Endothelial cell of umbilical vein (primary cell): ENCODE results near the gene CIB1. TPM values are rescaled to one million over a fixed set of nuclear protein-coding genes. Genes with fewer than 3 reads are reported as not detected.

Experiments used
- BruUV-seq: library from RNA; stranded (reverse); fragments of 400-500 nt; replicated peaks from 2 replicates; lab custom pipeline; 2021; lab: Mats Ljungman, UMichigan
- CTCF ChIA-PET: fragments of 300-600, 350-600 bp; sonication (Branson Sonifier 250); formaldehyde crosslinking; loops from one replicate; lab custom pipeline; 2021; ENCODE audit warnings: antibody characterized with exemption, inconsistent platforms; lab: Charles Lee
- POLR2A ChIA-PET: fragments of 300-600, 350-600 bp; sonication (Branson Sonifier 250); formaldehyde crosslinking; loops from one replicate; lab custom pipeline; 2021; ENCODE audit warnings: antibody characterized with exemption, inconsistent platforms; lab: Charles Lee
- DNase-seq: peaks from one replicate; pipeline ENCODE4 v3.0.0-alpha.2; 2011; ENCODE audit warnings: low read depth, low spot score
- FAIRE-seq: peaks from 2 replicates; lab custom pipeline; 2011; peaks lifted over from hg19 to GRCh38; lab: Jason Lieb, UNC
- H2AFZ ChIP-seq: 2 replicates; pipeline ENCODE4 v1.6.0; 2012; ENCODE audit warnings: low read depth, low read length, control low read depth, inconsistent platforms
- H3K27ac ChIP-seq: 2 replicates; pipeline ENCODE4 v1.5.1; 2011; ENCODE audit warnings: low read depth, mild to moderate bottlenecking, control low read depth, low read length, moderate library complexity; ENCODE audit not compliant: insufficient read depth
- H3K27me3 ChIP-seq, 2 experiments: 2 replicates each; pipeline versions ENCODE4 v1.6.0 to v1.6.1; 2011; ENCODE audit warnings: low read length in 2 of 2, mixed read lengths in 1 of 2; ENCODE audit not compliant: control insufficient read depth in 2 of 2, insufficient read depth in 2 of 2
- H3K36me3 ChIP-seq, 2 experiments: 2 replicates in 1 of 2; 3 replicates in 1 of 2; pipeline ENCODE4 v1.5.1; 2011; ENCODE audit warnings: low read length in 2 of 2, mild to moderate bottlenecking in 1 of 2, moderate library complexity in 1 of 2; ENCODE audit not compliant: control insufficient read depth in 2 of 2, insufficient read depth in 2 of 2; ENCODE audit errors: extremely low read depth in 1 of 2
- H3K4me1 ChIP-seq: 3 replicates; pipeline ENCODE4 v1.5.1; 2011; ENCODE audit warnings: mild to moderate bottlenecking, low read length; ENCODE audit not compliant: control insufficient read depth, insufficient read depth; ENCODE audit errors: extremely low read depth
- H3K4me2 ChIP-seq: 2 replicates; pipeline ENCODE4 v1.6.1; 2011; ENCODE audit warnings: low read length, control low read depth, mixed read lengths; ENCODE audit not compliant: insufficient read depth
- H3K4me3 ChIP-seq, 3 experiments: fragments of 200-600 bp in 1 of 3; sonication (generic), shearing (Covaris generic) in 1 of 3; replicated peaks in 1 of 3; 2 replicates each; pipeline ENCODE4 v1.5.1; 2011 to 2016; ENCODE audit warnings: control low read depth in 3 of 3, low read length in 3 of 3, mild to moderate bottlenecking in 2 of 3, inconsistent platforms in 1 of 3, low read depth in 1 of 3, moderate library complexity in 1 of 3; ENCODE audit not compliant: insufficient read depth in 1 of 3
- H3K79me2 ChIP-seq: 2 replicates; pipeline ENCODE4 v1.6.0; 2012; ENCODE audit warnings: low read length, inconsistent platforms; ENCODE audit not compliant: control insufficient read depth, insufficient read depth
- H3K9ac ChIP-seq: replicated peaks from 2 replicates; pipeline ENCODE3; 2011; ENCODE audit warnings: low read length, control low read depth; ENCODE audit not compliant: insufficient read depth; ENCODE audit errors: extremely low read depth
- H3K9me1 ChIP-seq: replicated peaks from 3 replicates; pipeline ENCODE4 v1.6.0; 2011; ENCODE audit warnings: mild to moderate bottlenecking, low read length; ENCODE audit not compliant: control insufficient read depth, insufficient read depth; ENCODE audit errors: extremely low read depth
- H3K9me3 ChIP-seq: replicated peaks from 2 replicates; pipeline ENCODE4 v1.5.1; 2012; ENCODE audit warnings: low read length, inconsistent platforms; ENCODE audit not compliant: control insufficient read depth, insufficient read depth
- H4K20me1 ChIP-seq: replicated peaks from 2 replicates; pipeline ENCODE3; 2011; ENCODE audit warnings: mild to moderate bottlenecking, low read length; ENCODE audit not compliant: control insufficient read depth, insufficient read depth; ENCODE audit errors: extremely low read depth
- CTCF ChIP-seq, 2 donors: IDR thresholded peaks; 1 replicate in 1 of 2; 2 replicates in 1 of 2; pipeline ENCODE4 v1.5.1; 2011; ENCODE audit warnings: low read length in 2 of 2, mild to moderate bottlenecking in 2 of 2, moderate library complexity in 2 of 2, control low read depth in 1 of 2, inconsistent platforms in 1 of 2, low read depth in 1 of 2; ENCODE audit not compliant: insufficient read depth in 1 of 2; ENCODE audit errors: extremely low read depth in 1 of 2
- EZH2 ChIP-seq: IDR thresholded peaks from 2 replicates; pipeline ENCODE4 v1.6.1; 2012; ENCODE audit warnings: borderline replicate concordance, low read depth, mild to moderate bottlenecking, moderate library complexity, low read length, inconsistent platforms; ENCODE audit not compliant: severe bottlenecking
- FOS ChIP-seq: IDR thresholded peaks from 2 replicates; pipeline ENCODE4 v1.6.1; 2011; ENCODE audit warnings: mild to moderate bottlenecking, low read length, moderate library complexity, borderline replicate concordance; ENCODE audit not compliant: insufficient read depth
- GATA2 ChIP-seq: IDR thresholded peaks from 2 replicates; pipeline ENCODE4 v1.7.0; 2011; ENCODE audit warnings: low read depth, mild to moderate bottlenecking, moderate library complexity, mixed read lengths, low read length; ENCODE audit not compliant: insufficient read length, insufficient read depth
- JUN ChIP-seq: IDR thresholded peaks from 2 replicates; pipeline ENCODE4 v1.6.1; 2011; ENCODE audit warnings: borderline replicate concordance, low read depth; ENCODE audit not compliant: insufficient read length, insufficient read depth
- MAX ChIP-seq: IDR thresholded peaks from 2 replicates; pipeline ENCODE4 v1.6.1; 2011; ENCODE audit not compliant: insufficient read depth, insufficient read length
- MYC ChIP-seq: IDR thresholded peaks from one replicate; pipeline ENCODE4 v1.6.1; 2011; ENCODE audit warnings: mild to moderate bottlenecking, low read depth, low read length
- POLR2A ChIP-seq: IDR thresholded peaks from 2 replicates; pipeline ENCODE4 v1.6.1; 2012; ENCODE audit warnings: low read depth, mild to moderate bottlenecking, control low read depth, low read length
- POLR2AphosphoS5 ChIP-seq: IDR thresholded peaks from 2 replicates; pipeline ENCODE4 v1.6.1; 2012; ENCODE audit warnings: low read depth, mild to moderate bottlenecking, control low read depth, low read length, moderate library complexity; ENCODE audit not compliant: insufficient read depth
- dilution Hi-C: fragments of 300-500 bp; cut with MboI; formaldehyde crosslinking; loops from one replicate; pipeline ENCODE4 v1.15.0; 2019; ENCODE audit warnings: low sequenced_read_pairs; ENCODE audit not compliant: extremely low pct_ligation_motif_present
- intact Hi-C: fragments of 100-400 bp; cut with micrococcal nuclease; formaldehyde crosslinking; loops from one replicate; pipeline ENCODE4 v1.10.0; 2022
- polyA plus RNA-seq, 4 experiments: library from polyadenylated mRNA; depleted of rRNA in 3 of 4; stranded (reverse) in 3 of 4; unstranded in 1 of 4; fragments of >200 nt; gene quantifications; 2 replicates each; pipeline versions ENCODE4 v1.2.1 to v1.2.3, GENCODE V29; 2011 to 2012; ENCODE audit warnings: missing spikeins in 1 of 4
- total RNA-seq: library from RNA; stranded (reverse); gene quantifications from 2 replicates; pipeline ENCODE4 v1.2.3, GENCODE V29; 2021

Gene CIB1
- total and polyA plus RNA-seq, 2 donors (not counting 3 experiments of a cell fraction or from before 2014, with no cell fraction given): 58.3 to 105 TPM

GRCh38 chr15:90203922-90204321 is 29.8 kb downstream of the CIB1 start:
- Histone ChIP-seq H4K20me1 (no peaks in the 10 kb centered on the region), H3K4me1 (peaks cover 6% of the 10 kb centered on the region), H3K79me2 (no peaks in the 10 kb centered on the region), H3K27me3 (no peaks in the 10 kb centered on the region), H3K4me2 (no peak overlapping the region), H3K9ac (no peak overlapping the region), H2AFZ (no peak overlapping the region), H3K27ac (no peak overlapping the region), H3K9me3 (no peaks in the 10 kb centered on the region), H3K9me1 (no peaks in the 10 kb centered on the region), H3K36me3 (no peaks in the 10 kb centered on the region), H3K4me3 (no peak overlapping the region)
- intact Hi-C loops (no loop called here), dilution Hi-C loops (no loop called here)
- TF ChIP-seq MAX (no peak), GATA2 (no peak), CTCF (IDR thresholded peaks at IDR 0.05; ENCODE audit: extremely low read depth in 1 of 2, insufficient read depth in 1 of 2, low read depth in 1 of 2, low read length in 2 of 2) (no peak), MYC (no peak), POLR2AphosphoS5 (no peak), JUN (no peak), EZH2 (no peak), POLR2A (no peak), FOS (no peak)
- no peak for FAIRE-seq
- POLR2A ChIA-PET: no interaction called here
- BruUV-seq: no TSS peak
- no peak for DNase-seq
- CTCF ChIA-PET: interaction anchor here (0.6 to 7.5 kb wide), 2 partner anchors 12 to 16 kb away, joined by 3 to 34 read pairs; no protein-coding TSS in a partner anchor
